CD4-positive, alpha-beta T cell (primary cell): ENCODE results near the gene AFAP1. TPM values are rescaled to one million over a fixed set of nuclear protein-coding genes. Genes with fewer than 3 reads are reported as not detected.

Source experiments
- ATAC-seq: fragments of 200-7000 bp; cut with Tn5 transposase; one replicate; pipeline ENCODE4 v1.10.0; 2022; ENCODE audit warnings: mild to moderate bottlenecking; ENCODE audit not compliant: poor library complexity
- CTCF ChIA-PET: fragments of 350-600 bp; sonication (Branson Sonifier 250); formaldehyde crosslinking; loops from one replicate; lab custom pipeline; 2021; ENCODE audit warnings: antibody characterized with exemption, inconsistent platforms; lab: Charles Lee
- POLR2A ChIA-PET: fragments of 350-600 bp; sonication (Branson Sonifier 250); formaldehyde crosslinking; loops from one replicate; lab custom pipeline; 2021; ENCODE audit warnings: antibody characterized with exemption, inconsistent platforms; lab: Charles Lee
- DNase-seq, 14 experiments: peaks; one replicate each; pipeline ENCODE4 v3.0.0-alpha.2; 2013 to 2020; ENCODE audit warnings: mixed read lengths in 2 of 14
- H3K27ac ChIP-seq, 2 donors: one replicate each; pipeline versions ENCODE4 v1.5.1 to v1.7.0; 2013; ENCODE audit warnings: low read length in 2 of 2, low read depth in 1 of 2, mild to moderate bottlenecking in 1 of 2
- H3K27me3 ChIP-seq, 2 experiments: 1 replicate in 1 of 2; 2 replicates in 1 of 2; pipeline versions ENCODE4 v1.6.1 to v1.7.0; 2013; ENCODE audit warnings: low read length in 2 of 2, control low read depth in 1 of 2, mild to moderate bottlenecking in 1 of 2, moderate library complexity in 1 of 2; ENCODE audit not compliant: insufficient read depth in 2 of 2, control insufficient read depth in 1 of 2
- H3K36me3 ChIP-seq: one replicate; pipeline ENCODE4 v1.6.1; 2013; ENCODE audit warnings: low read length, control low read depth; ENCODE audit not compliant: insufficient read depth
- H3K4me1 ChIP-seq: one replicate; pipeline ENCODE4 v1.6.1; 2013; ENCODE audit warnings: low read length, control low read depth; ENCODE audit not compliant: insufficient read depth
- H3K4me3 ChIP-seq: one replicate; pipeline ENCODE4 v1.5.1; 2013; ENCODE audit warnings: mild to moderate bottlenecking, low read length, moderate library complexity
- H3K9me3 ChIP-seq, 2 experiments: 1 replicate in 1 of 2; 2 replicates in 1 of 2; pipeline versions ENCODE4 v1.6.1 to v1.7.0; 2013; ENCODE audit warnings: low read length in 2 of 2, mild to moderate bottlenecking in 2 of 2, control low read depth in 1 of 2, moderate library complexity in 1 of 2; ENCODE audit not compliant: control insufficient read depth in 1 of 2, insufficient read depth in 1 of 2
- H3K27ac Mint-ChIP-seq: one replicate; pipeline ENCODE4 v1.8.0; 2020; ENCODE audit warnings: mixed read lengths
- H3K27me3 Mint-ChIP-seq: one replicate; pipeline ENCODE4 v1.8.0; 2021; ENCODE audit warnings: mixed read lengths
- H3K36me3 Mint-ChIP-seq: one replicate; pipeline ENCODE4 v1.8.0; 2021; ENCODE audit warnings: low read depth, mixed read lengths
- H3K4me1 Mint-ChIP-seq: one replicate; pipeline ENCODE4 v1.8.0; 2021; ENCODE audit warnings: low read depth, mixed read lengths
- H3K4me3 Mint-ChIP-seq: one replicate; pipeline ENCODE4 v1.8.0; 2020; ENCODE audit warnings: mild to moderate bottlenecking, mixed read lengths
- H3K9me3 Mint-ChIP-seq: one replicate; pipeline ENCODE4 v1.8.0; 2020; ENCODE audit warnings: mixed read lengths
- CTCF ChIP-seq: fragments of 200-600 bp; IDR thresholded peaks from one replicate; pipeline ENCODE4 v1.8.0; 2022; ENCODE audit warnings: antibody characterized with exemption, mild to moderate bottlenecking
- intact Hi-C, 2 experiments: fragments of 100-400 bp; cut with DNase I in 1 of 2; cut with micrococcal nuclease in 1 of 2; formaldehyde crosslinking; loops; one replicate each; pipeline versions ENCODE4 v1.15.1 to v1.9.0; 2023 to 2025; cut with DNase I, micrococcal nuclease
- total RNA-seq, 174 experiments: library from RNA in 2 of 174; stranded (reverse) in 2 of 174; gene quantifications; one replicate each; pipeline ENCODE4 v1.2.3 and lab custom pipeline; 2021 to 2026

Gene AFAP1
- total RNA-seq, 2 experiments from 2014 or later = 9.8 to 10.9 TPM

- ATAC-seq (no peak), DNase-seq (no peak)
- H3K4me1 Mint-ChIP-seq = no peaks in the 10 kb centered on the region
- Histone ChIP-seq H3K27me3 (no peaks in the 10 kb centered on the region), H3K4me3 (no peak overlapping the region), H3K36me3 (no peaks in the 10 kb centered on the region), H3K27ac (no peak overlapping the region), H3K9me3 (peaks cover 0 to 29% of the 10 kb centered on the region in 2 experiments), H3K4me1 (no peaks in the 10 kb centered on the region)
- H3K27me3 Mint-ChIP-seq = no peaks in the 10 kb centered on the region
- no peaks in the 10 kb centered on the region for H3K36me3 Mint-ChIP-seq
- H3K4me3 Mint-ChIP-seq = no peak overlapping the region
- TF ChIP-seq CTCF = no peak
- ChIA-PET POLR2A (no interaction called here), CTCF (no interaction called here)
- H3K9me3 Mint-ChIP-seq = no peaks in the 10 kb centered on the region
- H3K27ac Mint-ChIP-seq = no peak overlapping the region
- intact Hi-C loops = no loop called here
Observed at GRCh38 chr4:7735395-7735794, 204.3 kb downstream of the AFAP1 start.

- TF ChIP-seq CTCF = no peak
- Mint-ChIP-seq H3K9me3 (no peaks in the 10 kb centered on the region), H3K4me1 (no peaks in the 10 kb centered on the region), H3K27ac (no peak overlapping the region), H3K4me3 (no peak overlapping the region), H3K36me3 (no peaks in the 10 kb centered on the region), H3K27me3 (no peaks in the 10 kb centered on the region)
- no peak for DNase-seq
- CTCF ChIA-PET = no interaction called here
- no peaks in the 10 kb centered on the region for H3K27me3 ChIP-seq
- no peaks in the 10 kb centered on the region for H3K4me1 ChIP-seq
- POLR2A ChIA-PET = no interaction called here
- intact Hi-C loops = no loop called here
- peaks cover 0 to 29% of the 10 kb centered on the region in 2 experiments for H3K9me3 ChIP-seq
- H3K27ac ChIP-seq = no peak overlapping the region
- H3K36me3 ChIP-seq = no peaks in the 10 kb centered on the region
- no peak for ATAC-seq
- H3K4me3 ChIP-seq = no peak overlapping the region
Observed at GRCh38 chr4:7734651-7735260, 204.9 kb downstream of the AFAP1 start.

GRCh38 chr4:7733801-7734650, 205.6 kb downstream of the AFAP1 start:
- TF ChIP-seq CTCF = no peak
- Histone ChIP-seq H3K4me3 (no peak overlapping the region), H3K27me3 (no peaks in the 10 kb centered on the region), H3K4me1 (no peaks in the 10 kb centered on the region), H3K36me3 (no peaks in the 10 kb centered on the region), H3K9me3 (peaks cover 0 to 22% of the 10 kb centered on the region in 2 experiments), H3K27ac (no peak overlapping the region)
- Mint-ChIP-seq H3K36me3 (no peaks in the 10 kb centered on the region), H3K4me3 (no peak overlapping the region), H3K27me3 (no peaks in the 10 kb centered on the region), H3K4me1 (no peaks in the 10 kb centered on the region), H3K9me3 (no peaks in the 10 kb centered on the region), H3K27ac (no peak overlapping the region)
- intact Hi-C loops = no loop called here
- DNase-seq (no peak), ATAC-seq (no peak)
- POLR2A ChIA-PET = no interaction called here
- CTCF ChIA-PET = no interaction called here
